Activated CD4-positive, alpha-beta T cell treated with anti-CD3 and anti-CD28 coated beads, Interleukin-2, amount 50 U/mL, for 1 hour (primary cell): ENCODE data around the gene TMEM150C.
"Not testable (repeated sequence)": the region's sequence is repeated elsewhere in the genome, so short reads cannot be mapped to it uniquely, and the experiment has no call there.

Experiments used
- DNase-seq: peaks from one replicate; pipeline ENCODE4 v3.0.0-alpha.2; 2020

TMEM150C gene

DNA sequence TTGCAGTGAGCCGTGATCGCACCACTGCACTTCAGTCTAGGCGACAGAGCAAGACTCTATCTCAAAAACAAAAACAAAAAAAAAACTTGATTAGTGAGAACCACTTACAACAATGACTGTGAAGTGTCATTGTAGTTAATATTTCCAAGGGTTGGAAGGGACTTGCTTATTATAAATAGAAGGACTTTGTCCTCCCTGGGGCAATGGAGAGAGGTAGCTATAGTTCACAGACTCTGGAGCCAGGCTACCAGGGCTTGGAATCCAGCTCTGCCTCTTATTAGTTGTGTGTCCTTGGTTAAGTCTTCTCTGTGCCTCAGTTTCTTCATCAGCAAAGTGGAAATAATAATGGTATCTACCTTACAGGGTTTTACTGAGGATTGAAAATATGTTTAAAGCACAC lies 51.6 kb downstream of the TMEM150C start:
- no peak for DNase-seq

DNA sequence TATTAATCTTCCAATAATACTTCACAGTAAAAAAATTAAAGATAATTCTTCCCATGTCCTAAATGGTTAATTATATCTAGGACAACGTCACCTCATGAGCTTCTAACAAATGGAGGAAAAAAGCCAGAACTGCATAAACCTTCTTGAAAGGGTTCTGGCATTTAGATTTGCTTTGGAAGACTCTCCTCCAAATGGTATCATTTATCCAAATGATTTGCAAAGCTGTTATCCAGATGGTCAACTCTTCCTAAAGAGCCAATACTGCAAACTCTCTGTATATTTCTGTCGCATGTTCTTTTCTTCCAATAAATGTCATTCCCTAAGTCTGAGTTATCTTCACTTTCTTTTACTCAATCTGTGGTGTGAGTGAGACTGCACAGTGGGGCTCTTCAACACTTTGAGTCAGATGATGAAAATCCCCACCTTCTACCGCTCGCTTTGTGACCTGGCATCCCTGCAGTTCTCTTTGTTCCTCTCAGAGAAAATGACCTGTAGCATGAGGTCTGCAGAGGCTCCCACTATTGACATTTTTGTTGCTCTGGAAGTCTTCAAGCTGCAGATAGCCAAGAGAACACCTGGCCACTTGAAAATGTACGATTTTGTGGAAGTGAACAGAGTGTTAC lies 52.9 kb downstream of the TMEM150C start:
- DNase-seq = no peak

DNA sequence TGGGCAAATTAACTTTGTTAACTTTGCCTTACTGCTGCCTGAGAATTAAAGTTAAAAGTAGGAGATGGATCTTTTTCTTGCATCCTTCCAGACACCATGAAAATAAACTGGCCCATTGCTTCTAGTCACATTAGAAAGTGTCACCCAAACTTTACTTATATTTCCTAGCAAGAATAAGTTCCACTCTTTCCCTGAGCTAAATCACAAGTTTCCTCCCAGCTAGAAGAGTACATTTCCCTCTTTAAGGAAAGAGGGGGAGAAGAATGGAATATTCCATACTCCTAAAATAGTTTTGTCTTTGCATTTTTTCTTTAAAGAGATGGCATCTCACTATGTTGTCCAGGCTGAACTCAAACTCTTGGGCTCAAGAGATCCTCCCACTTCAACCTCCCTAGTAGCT lies 53.8 kb downstream of the TMEM150C start:
- DNase-seq = no peak

DNA sequence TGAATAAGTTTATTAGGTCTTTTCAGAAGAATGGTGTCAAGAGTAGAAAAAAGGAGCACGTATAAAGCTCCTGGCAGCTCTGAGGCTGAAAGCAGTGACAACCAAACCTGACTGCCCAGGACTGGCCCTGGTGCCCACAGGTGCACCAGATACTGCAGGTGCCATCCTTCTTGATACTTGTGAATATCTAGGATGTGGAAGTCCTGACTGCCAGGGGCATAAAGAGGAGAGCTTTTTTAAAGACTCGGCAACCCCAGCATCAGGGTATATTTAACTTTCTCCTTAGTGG lies 60.7 kb downstream of the TMEM150C start:
- no peak for DNase-seq

DNA sequence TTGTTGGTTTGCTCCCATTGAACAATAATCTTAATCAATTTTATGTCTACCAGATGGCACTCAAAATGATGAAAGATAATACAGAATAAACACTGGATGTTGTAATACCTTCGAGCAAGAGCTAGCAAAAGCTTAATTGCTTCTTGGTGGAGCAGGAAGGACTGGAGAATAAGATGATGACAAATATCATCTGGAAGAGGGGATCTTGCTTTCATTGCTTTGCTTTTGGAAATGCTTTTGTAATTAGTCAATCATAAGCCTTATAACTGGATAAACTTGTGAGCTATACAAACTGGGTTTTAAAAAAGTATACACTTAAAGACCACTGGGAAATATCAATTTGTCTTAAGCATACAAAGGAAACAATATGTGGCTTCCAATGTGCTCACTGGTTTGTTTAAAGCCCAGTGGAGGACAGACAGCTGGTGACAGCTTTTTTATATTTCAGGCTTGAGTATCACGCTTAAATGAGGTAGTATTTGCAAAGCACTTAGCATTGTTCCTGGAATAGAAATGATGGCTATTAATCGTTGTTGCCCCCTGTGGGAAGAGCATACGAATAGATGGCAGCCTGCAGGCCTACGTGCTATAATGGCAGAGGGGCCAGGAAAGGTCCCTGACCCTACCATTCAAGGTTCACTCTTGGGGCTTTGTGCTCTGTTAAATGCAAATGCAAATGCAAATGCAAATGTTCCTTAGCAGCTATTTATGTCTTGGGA lies 61.2 kb downstream of the TMEM150C start:
- no peak for DNase-seq

DNA sequence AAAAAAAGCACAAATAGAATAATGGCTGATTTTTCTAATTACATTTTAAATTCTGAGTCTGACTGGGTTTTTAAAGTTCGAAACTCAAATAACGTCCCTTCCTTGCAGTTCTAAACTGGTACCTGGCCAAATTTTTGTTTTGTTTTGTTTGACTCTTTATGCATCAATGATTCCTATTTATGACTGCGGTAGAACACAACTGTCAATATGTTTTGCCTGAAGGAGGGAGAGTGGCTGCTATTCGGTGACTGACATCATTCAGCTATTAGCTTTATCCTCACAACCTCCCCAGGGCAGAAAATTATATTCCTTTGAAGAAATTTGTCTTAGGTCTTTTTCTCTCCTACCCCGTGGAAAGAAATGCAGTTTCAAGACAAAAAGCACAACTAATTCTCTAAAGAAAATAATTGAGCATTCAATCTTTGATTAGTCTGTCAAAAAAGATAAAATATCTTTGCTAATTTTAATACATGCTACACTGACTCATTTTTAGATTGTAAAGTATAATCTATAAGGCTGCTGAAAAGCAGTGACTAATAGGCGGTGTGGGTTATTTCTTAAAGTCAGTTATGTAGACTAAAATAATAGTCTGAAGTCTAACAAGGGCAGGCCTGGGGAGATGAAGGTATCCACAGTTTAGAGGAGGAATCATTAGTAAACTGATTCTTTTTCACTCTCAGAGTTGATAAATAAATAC lies 61.9 kb downstream of the TMEM150C start:
- no peak for DNase-seq

DNA sequence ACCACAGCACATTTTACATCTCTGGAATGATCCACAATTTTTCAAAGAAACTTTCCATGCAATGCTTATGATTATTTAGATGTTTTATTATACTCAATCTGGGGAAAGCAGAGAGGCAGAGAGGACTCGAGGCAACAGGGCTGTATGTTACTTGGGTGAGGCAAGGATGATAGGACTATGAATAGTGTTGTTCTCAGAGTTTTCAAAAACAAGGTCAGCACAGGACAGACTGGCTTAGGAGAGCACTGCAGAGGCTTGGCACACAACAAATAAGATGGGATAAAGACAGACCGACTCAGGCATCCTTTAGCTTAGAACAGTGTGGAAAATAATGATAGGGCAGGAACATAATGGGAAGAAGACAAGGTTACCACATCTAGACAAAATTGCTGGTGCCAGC lies 65.4 kb downstream of the TMEM150C start:
- no peak for DNase-seq

DNA sequence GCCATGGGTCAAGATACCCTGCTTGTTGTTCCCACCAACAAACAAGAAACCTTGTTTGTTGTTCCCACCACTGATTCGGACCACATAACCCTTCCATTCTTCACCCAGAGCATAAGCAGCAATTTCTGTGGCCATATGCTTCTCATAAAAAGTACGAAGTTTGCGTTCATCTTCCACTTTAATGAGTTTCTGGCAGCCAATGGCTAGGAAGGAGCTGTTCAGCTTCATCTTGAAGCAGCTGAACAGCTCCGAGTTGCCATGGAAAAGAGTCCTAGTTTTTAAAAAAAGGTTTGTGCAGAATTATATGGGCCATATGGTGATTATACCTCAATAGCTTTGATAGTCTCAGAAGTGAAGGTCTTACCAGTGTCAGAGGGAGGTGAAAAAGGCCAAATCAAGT lies 66.1 kb downstream of the TMEM150C start:
- DNase-seq = no peak

DNA sequence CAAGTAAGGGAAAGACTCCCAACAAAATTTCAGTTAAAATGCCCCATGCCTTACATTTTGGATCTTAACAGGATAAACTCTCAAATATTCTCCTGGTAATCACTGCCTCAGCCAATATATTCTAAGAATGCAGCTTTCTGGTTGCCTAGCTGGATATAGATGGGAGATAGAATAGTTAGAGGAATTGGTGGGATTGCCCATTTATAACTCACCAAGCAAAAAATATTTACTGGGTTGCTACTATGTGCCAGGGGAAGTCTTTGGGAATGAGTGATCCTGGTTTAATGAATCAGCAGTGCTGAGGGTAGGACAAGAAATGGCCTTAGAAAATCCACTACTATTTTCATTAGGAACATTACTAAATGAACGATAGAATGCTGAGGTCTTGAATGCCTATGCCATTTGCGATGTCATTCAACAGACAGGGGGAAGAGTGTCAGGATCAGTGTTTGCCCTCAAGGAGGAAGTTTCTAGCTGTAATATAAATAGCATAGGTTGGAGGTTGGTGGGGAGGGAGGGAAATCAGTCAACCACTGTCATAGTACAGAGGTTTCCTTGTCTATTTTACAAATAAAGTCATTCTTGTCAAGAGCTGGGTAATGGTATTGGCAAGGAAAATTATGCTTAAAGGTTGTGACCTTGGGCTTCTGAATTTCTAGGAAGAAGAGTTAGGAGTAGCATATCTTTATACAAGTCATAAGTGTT lies 67.9 kb downstream of the TMEM150C start:
- DNase-seq = no peak

DNA sequence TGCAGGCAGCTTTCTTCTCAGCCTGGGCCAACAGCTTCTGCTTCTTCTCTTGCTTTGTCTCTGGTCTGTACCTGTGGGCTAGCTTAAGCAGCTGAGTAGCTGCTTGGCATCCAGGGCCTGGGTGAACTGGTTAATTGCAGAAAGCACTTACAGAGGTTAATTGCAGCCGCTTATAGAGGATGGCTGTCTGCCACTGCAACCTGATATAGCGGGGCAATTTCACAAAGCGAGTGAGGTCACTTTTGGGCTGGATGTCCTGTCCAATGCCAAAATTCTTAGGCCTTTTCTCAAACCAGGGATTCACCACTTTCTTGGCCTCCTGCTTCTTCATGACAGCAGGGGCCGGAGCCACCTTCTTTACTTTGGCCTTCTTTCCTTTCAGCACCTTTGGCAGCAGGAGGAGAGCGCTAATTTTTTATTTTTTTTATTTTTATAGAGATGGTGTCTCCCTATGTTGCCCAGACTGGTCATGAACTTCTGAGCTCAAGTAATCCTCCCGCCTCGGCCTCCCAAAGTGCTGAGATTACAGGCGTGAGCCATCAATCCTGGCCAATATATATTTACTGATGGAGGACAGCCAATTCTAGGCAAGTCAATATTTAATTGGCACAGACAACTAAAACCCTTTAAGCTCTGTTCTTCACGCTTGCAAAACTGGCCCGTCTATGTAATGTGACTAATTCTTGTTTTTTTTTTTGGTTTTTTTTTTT lies 70.4 kb downstream of the TMEM150C start:
- DNase-seq = no peak

DNA sequence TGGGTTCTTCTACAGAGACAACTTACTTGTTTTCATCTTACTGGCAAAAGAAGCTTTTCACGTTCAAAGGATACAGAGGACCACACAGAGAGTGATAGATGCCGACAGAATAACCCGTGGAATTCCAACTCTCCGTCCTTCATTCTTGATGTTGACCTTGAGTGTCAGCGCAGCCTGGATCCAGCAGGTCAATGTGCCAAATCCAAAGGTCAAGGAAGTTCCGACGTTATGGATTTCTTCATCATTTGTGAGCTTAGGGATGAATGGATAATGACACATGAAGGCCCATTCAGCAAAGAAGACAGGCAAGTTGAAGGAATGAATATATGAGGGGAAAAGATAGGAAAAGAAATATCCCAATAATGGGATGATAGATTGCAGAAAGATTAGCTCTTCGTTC lies 71.8 kb downstream of the TMEM150C start:
- no peak for DNase-seq

DNA sequence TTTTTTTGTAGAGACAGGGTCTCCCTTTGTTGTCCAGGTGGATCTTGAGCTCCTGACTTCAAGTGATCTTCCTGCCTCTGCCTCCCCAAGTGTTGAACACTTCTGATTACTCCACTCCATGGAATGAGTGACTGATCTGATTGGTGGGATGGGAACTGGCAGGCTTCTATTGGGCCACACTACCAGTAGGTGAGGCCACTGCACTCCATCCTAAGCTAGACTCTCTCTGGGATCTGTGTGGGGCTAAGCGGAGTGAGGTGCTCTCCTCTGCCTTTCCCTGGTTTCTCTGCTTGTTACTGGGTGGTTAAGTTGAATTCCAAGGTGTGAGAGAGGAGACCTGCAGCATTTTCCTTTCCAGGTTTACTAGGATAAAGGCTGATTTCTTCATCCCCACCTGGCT lies 72.7 kb downstream of the TMEM150C start:
- no peak for DNase-seq

DNA sequence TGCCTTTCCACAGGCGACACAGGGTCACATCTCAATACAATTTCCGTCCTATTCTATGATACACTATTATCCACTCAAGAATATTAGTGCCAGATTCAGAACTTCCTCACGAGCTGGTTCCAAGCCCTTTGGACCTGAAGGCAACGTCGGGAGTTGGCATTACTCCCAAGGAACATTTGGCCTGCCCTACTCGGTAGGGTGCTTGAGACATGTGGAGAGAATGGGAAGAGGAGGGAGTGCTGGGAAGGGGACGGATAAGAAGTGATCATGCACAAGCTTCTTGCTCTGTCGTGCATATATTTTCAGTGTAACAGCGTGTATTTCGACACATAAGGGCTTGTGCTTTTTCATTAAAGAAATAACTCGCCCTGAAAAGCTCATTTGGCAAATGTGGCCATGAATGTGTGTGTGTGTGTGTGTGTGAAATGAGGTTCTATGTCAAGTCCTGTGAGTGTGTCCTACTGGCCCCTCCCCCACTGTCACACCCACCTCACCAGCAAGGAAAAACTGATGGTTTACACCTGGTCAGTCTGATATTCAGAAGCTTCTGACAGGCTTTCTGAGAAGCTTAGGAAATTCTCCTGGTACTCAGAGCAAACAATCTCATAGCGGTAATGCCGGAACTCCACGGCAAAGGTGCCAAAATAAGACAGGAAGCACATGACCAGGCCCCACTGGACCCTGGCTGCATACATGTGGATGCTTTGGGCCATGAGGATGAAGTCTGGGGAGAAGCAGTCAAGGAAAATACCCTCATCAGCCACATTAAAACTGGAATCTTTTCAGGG lies 76.6 kb downstream of the TMEM150C start:
- DNase-seq = no peak

DNA sequence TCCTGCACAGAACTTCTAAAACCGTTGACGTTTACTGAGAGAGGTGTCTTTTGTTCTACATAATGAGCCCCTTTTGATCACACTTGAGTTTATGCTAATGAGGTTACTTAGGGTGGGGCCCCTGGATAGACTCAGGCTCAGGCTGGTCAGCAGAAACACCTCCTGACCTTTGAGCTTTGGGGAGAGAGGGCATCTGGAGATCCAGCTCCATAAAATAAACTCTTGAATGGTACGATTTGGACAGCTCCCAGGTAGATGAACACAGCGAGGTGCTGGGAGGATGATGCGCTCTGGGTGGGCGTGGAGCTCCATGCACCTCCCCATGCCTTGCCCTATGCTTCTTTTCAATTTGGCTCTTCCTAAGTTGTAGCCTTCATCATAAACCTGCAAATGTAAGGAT lies 79.4 kb downstream of the TMEM150C start:
- no peak for DNase-seq

DNA sequence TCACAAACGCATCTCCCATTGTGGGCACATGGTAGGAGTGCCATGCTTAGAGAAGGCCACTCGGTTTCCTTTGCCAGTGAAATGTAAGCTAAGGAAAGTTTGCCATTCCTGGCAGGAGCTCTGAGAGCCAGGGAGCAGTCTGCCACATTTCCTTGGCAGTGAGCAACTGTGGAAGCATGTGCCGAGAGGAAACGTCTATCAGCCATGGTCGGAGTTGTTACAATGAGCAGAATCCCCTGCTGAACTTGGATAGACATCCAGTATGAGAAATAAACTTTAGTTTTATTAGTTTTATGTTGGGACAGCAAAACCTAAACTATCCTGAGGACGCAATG lies 80.3 kb downstream of the TMEM150C start:
- DNase-seq = no peak

DNA sequence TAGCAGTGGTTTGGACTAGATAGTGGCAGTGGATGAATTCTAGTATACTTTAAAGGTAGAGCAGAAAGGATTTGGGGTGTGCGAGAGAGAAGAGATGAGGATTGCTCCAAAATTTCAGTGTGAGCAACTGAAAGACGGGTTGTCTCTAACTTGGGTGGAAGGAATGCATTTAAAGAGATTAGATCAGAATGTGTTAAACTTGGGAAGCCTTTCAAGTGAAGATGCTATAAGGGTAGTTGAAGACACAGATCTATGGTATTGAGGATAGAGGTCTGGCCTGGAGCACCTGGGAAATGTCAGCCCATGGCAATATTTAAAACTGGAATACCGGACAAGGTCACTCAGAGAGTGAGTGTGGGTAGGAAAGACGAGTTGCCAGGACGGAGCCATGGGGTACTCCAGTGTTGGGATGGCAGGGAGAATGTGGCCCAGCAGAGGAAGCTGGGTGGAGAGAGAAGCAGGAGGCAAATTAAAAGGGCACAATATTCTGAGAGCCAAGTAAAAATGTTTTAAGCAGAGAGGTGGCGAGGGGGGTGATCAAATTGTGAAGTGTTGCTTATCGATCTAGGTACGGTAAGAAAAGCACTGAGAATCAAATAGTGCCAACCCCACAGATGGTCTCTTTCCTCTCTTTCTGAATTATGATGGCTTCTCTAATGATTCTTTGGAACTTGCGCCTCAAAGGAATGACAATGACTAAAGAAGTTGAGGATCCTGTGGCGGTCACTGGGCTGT lies 80.8 kb downstream of the TMEM150C start:
- no peak for DNase-seq

DNA sequence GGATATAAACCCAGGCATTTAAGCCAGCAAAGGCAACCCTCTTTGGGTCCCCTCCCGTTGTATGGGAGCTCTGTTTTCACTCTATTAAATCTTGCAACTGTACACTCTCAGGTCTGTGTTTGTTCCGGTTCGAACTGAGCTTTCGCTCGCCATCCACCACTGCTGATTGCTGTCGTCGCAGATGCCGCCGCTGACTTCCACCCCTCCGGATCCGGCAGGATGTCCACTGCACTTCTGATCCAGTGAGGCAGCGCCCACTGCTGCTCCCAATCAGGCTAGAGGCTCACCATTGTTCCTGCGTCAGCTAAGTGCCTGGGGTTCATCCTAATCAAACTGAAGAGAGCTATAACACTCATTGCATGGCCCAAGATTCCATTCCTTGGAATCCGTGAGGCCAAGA lies 82.2 kb downstream of the TMEM150C start:
- DNase-seq = no peak

DNA sequence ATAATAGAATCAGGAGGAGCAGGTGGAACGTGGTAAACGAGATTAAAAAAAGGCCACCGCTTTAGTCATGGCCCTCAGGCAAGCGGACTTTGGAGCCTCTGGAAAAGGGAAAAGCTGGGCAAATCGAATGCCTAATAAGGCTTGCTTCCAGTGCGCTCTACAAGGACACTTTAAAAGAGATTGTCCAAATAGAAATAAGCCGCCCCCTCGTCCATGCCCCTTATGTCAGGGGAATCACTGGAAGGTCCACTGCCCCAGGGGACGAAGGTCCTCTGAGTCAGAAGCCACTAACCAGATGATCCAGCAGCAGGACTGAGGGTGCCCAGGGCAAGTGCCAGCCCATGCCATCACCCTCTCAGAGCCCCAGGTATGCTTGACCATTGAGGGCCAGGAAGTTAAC lies 84.3 kb downstream of the TMEM150C start:
- DNase-seq = not testable (repeated sequence)

DNA sequence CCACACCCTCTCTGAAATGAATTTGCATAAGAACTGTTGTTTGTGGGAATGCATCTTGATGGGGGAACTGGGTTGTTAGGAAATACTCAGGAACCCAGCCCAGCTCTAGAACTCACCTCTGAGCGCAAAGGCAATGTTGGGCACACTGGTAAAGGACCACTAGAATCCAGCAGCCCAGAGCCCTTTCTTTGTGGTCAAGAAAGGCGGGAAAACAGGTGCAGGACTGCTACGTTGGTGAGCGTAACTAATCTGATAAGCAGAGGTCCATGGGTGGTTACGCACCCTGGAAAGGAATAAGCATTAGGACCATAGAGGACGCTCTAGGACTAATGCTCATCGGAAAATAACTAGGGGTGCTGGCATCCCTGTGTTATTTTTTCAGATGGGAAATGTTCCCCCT lies 85.9 kb downstream of the TMEM150C start:
- DNase-seq = not testable (repeated sequence)

DNA sequence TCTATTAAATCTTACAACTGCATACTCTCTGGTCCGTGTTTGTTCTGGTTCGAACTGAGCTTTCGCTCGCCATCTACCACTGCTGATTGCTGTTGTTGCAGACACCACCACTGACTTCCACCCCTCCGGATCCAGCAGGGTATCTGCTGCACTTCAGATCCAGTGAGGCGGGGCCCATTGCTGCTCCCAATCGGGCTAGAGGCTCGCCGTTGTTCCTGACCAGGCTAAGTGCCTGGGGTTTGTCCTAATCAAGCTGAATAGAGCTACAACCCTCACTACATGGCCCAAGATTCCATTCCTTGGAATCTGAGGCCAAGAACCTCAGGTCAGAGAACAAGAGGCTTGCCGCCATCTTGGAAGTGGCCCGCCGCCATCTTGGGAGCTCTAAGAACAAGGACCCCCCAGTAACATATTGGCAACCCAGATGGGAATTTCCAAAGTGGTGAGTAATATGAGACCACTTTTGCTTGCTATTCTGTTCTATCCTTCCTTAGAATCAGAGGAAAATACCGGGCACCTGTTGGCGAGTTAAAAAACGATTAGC lies 88.1 kb downstream of the TMEM150C start:
- DNase-seq = no peak

DNA sequence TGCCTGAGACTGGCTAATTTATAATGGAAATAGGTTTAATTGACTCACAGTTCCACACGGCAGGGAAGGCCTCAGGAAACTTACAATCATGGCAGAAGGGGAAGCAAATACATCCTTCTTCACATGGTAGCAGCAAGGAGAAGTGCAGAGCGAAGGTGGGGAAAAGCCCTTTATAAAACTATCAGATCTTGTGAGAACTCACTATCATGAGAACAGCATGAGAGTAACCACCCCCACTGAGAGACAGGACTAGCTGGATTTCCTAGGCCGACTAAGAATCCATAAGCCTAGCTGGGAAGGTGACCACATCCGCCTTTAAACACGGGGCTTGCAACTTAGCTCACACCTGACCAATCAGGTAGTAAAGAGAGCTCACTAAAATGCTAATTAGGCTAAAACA lies 88.7 kb downstream of the TMEM150C start:
- DNase-seq = not testable (repeated sequence)
